OCI-LY1 (cell line): ENCODE data around the gene ABCC9.
"Not testable (repeated sequence)": the region's sequence is repeated elsewhere in the genome, so short reads cannot be mapped to it uniquely, and the experiment has no call there.

Experiments
- H2AFZ ChIP-seq: fragments of 200-600 bp; sonication (generic), shearing (Covaris generic); 2 replicates; pipeline ENCODE4 v1.6.0; 2014; ENCODE audit warnings: antibody characterized with exemption, mild to moderate bottlenecking, low read length
- H3F3A ChIP-seq: fragments of 200-600 bp; sonication (generic), shearing (Covaris generic); 2 replicates; pipeline ENCODE4 v1.6.0; 2014; ENCODE audit warnings: mild to moderate bottlenecking, antibody characterized with exemption, low read length, moderate library complexity; ENCODE audit not compliant: insufficient read depth
- H3K27ac ChIP-seq: fragments of 200-600 bp; sonication (generic); 2 replicates; pipeline ENCODE4 v1.5.1; 2014; ENCODE audit warnings: low read length, mixed run types, mild to moderate bottlenecking, low read depth; ENCODE audit not compliant: poor library complexity, severe bottlenecking
- H3K27me3 ChIP-seq: fragments of 200-600 bp; sonication (generic); 2 replicates; pipeline ENCODE4 v1.6.0; 2014; ENCODE audit warnings: antibody characterized with exemption, mild to moderate bottlenecking, low read length, moderate library complexity; ENCODE audit not compliant: insufficient read depth
- H3K36me3 ChIP-seq: fragments of 200-600 bp; sonication (generic); 2 replicates; pipeline ENCODE4 v1.6.1; 2014; ENCODE audit warnings: mild to moderate bottlenecking, antibody characterized with exemption, low read length, moderate library complexity, mixed read lengths; ENCODE audit not compliant: insufficient read depth
- H3K4me1 ChIP-seq: fragments of 200-600 bp; sonication (generic); 2 replicates; pipeline ENCODE4 v1.5.1; 2014; ENCODE audit warnings: mild to moderate bottlenecking, low read length, moderate library complexity; ENCODE audit not compliant: insufficient read depth, severe bottlenecking
- H3K4me2 ChIP-seq: fragments of 200-600 bp; sonication (generic), shearing (Covaris generic); 2 replicates; pipeline ENCODE4 v1.6.1; 2014; ENCODE audit warnings: low read length
- H3K4me3 ChIP-seq: fragments of 200-600 bp; sonication (generic); 2 replicates; pipeline ENCODE4 v1.5.1; 2014; ENCODE audit warnings: low read length, low read depth, mild to moderate bottlenecking, mixed read lengths; ENCODE audit not compliant: poor library complexity, severe bottlenecking
- H3K79me2 ChIP-seq: fragments of 200-600 bp; shearing (Covaris generic); 2 replicates; pipeline ENCODE4 v1.6.1; 2016; ENCODE audit warnings: mixed run types, low read length, mixed read lengths; ENCODE audit not compliant: insufficient read depth
- H3K9ac ChIP-seq: fragments of 200-600 bp; sonication (generic), shearing (Covaris generic); 2 replicates; pipeline ENCODE4 v1.6.1; 2014; ENCODE audit warnings: mild to moderate bottlenecking, low read length, mixed read lengths
- H3K9me2 ChIP-seq: fragments of 200-600 bp; sonication (generic), shearing (Covaris generic); 2 replicates; pipeline ENCODE4 v1.6.1; 2014; ENCODE audit warnings: low read depth, mild to moderate bottlenecking, low read length, mixed read lengths
- H3K9me3 ChIP-seq: fragments of 200-600 bp; shearing (Covaris generic); 2 replicates; pipeline ENCODE4 v1.6.1; 2014; ENCODE audit warnings: low read length, mixed read lengths
- H4K20me1 ChIP-seq: fragments of 200-600 bp; sonication (generic), shearing (Covaris generic); 2 replicates; pipeline ENCODE4 v1.6.0; 2016; ENCODE audit warnings: mild to moderate bottlenecking, low read length; ENCODE audit not compliant: insufficient read depth
- CTCF ChIP-seq: fragments of 200-600 bp; sonication (generic), shearing (Covaris generic); IDR thresholded peaks from 2 replicates; pipeline ENCODE4 v1.5.1; 2017; ENCODE audit warnings: mild to moderate bottlenecking, antibody characterized with exemption, low read length, moderate library complexity, mixed read lengths
- EZH2 ChIP-seq: fragments of 200-600 bp; sonication (generic), shearing (Covaris generic); IDR thresholded peaks from 2 replicates; pipeline ENCODE4 v1.8.0; 2017; ENCODE audit warnings: borderline replicate concordance, mixed run types, mild to moderate bottlenecking, antibody characterized with exemption, low read length, moderate library complexity, mixed read lengths

Gene ABCC9

GRCh38 chr12:21800011-21800410 lies 141.2 kb downstream of the ABCC9 start:
- H3K4me1 ChIP-seq: no peaks in the 10 kb centered on the region
- no peak overlapping the region for H3K27ac ChIP-seq
- H3K9me2 ChIP-seq: no peaks in the 10 kb centered on the region
- no peaks in the 10 kb centered on the region for H3K36me3 ChIP-seq
- H3K79me2 ChIP-seq: no peaks in the 10 kb centered on the region
- H3K4me3 ChIP-seq: no peak overlapping the region
- H3K9ac ChIP-seq: no peak overlapping the region
- H3K27me3 ChIP-seq: no peaks in the 10 kb centered on the region
- H3K4me2 ChIP-seq: no peak overlapping the region
- H3K9me3 ChIP-seq: no peaks in the 10 kb centered on the region
- no peaks in the 10 kb centered on the region for H3F3A ChIP-seq
- H4K20me1 ChIP-seq: no peaks in the 10 kb centered on the region
- no peak for TF ChIP-seq CTCF
- TF ChIP-seq EZH2: no peak
- no peak overlapping the region for H2AFZ ChIP-seq

GRCh38 chr12:21797539-21797938 lies 143.7 kb downstream of the ABCC9 start:
- no peaks in the 10 kb centered on the region for H3K9me3 ChIP-seq
- H3K4me1 ChIP-seq: no peaks in the 10 kb centered on the region
- no peak overlapping the region for H3K4me2 ChIP-seq
- H2AFZ ChIP-seq: no peak overlapping the region
- H3K79me2 ChIP-seq: no peaks in the 10 kb centered on the region
- H4K20me1 ChIP-seq: no peaks in the 10 kb centered on the region
- H3K27me3 ChIP-seq: no peaks in the 10 kb centered on the region
- H3K4me3 ChIP-seq: no peak overlapping the region
- no peak overlapping the region for H3K27ac ChIP-seq
- H3K36me3 ChIP-seq: no peaks in the 10 kb centered on the region
- no peak overlapping the region for H3K9ac ChIP-seq
- TF ChIP-seq CTCF (no peak), EZH2 (no peak)
- H3F3A ChIP-seq: no peaks in the 10 kb centered on the region
- H3K9me2 ChIP-seq: no peaks in the 10 kb centered on the region

GRCh38 chr12:21795648-21796328 lies 145.4 kb downstream of the ABCC9 start:
- H3K79me2 ChIP-seq: no peaks in the 10 kb centered on the region
- no peak overlapping the region for H2AFZ ChIP-seq
- H3K4me3 ChIP-seq: no peak overlapping the region
- TF ChIP-seq EZH2: no peak
- no peak for TF ChIP-seq CTCF
- no peak overlapping the region for H3K4me2 ChIP-seq
- H3K9me3 ChIP-seq: no peaks in the 10 kb centered on the region
- no peaks in the 10 kb centered on the region for H3K4me1 ChIP-seq
- no peaks in the 10 kb centered on the region for H4K20me1 ChIP-seq
- no peaks in the 10 kb centered on the region for H3F3A ChIP-seq
- no peaks in the 10 kb centered on the region for H3K27me3 ChIP-seq
- H3K36me3 ChIP-seq: no peaks in the 10 kb centered on the region
- no peak overlapping the region for H3K9ac ChIP-seq
- no peak overlapping the region for H3K27ac ChIP-seq
- H3K9me2 ChIP-seq: no peaks in the 10 kb centered on the region

GRCh38 chr12:21794807-21795595 lies 146.2 kb downstream of the ABCC9 start:
- H3K9me2 ChIP-seq, H3K4me1 ChIP-seq, H3K27ac ChIP-seq, H3K9me3 ChIP-seq, H3K4me2 ChIP-seq, H3K4me3 ChIP-seq, H3K36me3 ChIP-seq, H3K9ac ChIP-seq, H2AFZ ChIP-seq, H3K27me3 ChIP-seq, H3F3A ChIP-seq, H4K20me1 ChIP-seq, H3K79me2 ChIP-seq: not testable (repeated sequence)

- not testable (repeated sequence) for H3K9ac ChIP-seq, H3K4me1 ChIP-seq, H3F3A ChIP-seq, H4K20me1 ChIP-seq, H3K4me2 ChIP-seq, H3K27me3 ChIP-seq, H3K27ac ChIP-seq, H3K79me2 ChIP-seq, H3K36me3 ChIP-seq, H3K4me3 ChIP-seq, H3K9me2 ChIP-seq, H3K9me3 ChIP-seq, H2AFZ ChIP-seq
Measured at GRCh38 chr12:21789687-21790086, 151.5 kb downstream of the ABCC9 start.
